A172 (cell line): ENCODE data around the gene ERICH2. TPM values are rescaled to one million over a fixed set of nuclear protein-coding genes. Genes with fewer than 3 reads are reported as not detected.

Experiments
- DNase-seq: peaks from one replicate; pipeline ENCODE4 v3.0.0-alpha.2; 2015; ENCODE audit warnings: low spot score
- total RNA-seq: library from RNA; depleted of rRNA; stranded (reverse); fragments of >200 nt; shearing (Covaris generic); gene quantifications from 2 replicates; pipeline ENCODE4 v1.2.3, GENCODE V29; 2014; rRNA removed

ERICH2 gene
- total RNA-seq, 1 experiment from 2014 or later, result 0.33 TPM

- DNase-seq, result peak; percentile 78
These were observed 72.6 kb downstream of the ERICH2 start for GRCh38 chr2:170842785-170843184.

DNA sequence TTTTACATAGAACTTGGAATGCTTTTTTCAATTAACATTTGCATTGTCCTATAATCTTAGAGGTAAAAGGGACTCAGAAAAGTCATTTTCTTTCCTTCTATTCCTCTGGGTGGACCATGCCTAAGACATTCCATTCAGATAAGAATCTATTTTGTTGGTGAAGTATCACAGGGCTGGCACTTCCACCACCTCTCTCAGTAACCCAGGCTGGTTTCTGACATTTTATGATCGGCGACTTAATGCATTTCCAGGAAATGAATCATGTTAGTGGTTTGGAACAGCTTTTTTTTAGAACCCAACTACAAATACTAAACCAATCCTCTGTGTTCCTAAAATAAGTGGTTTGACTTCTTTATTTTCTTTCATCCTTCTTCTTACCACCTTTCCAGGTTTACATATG is 73.5 kb downstream of the ERICH2 start:
- peak; percentile 88 for DNase-seq

DNA sequence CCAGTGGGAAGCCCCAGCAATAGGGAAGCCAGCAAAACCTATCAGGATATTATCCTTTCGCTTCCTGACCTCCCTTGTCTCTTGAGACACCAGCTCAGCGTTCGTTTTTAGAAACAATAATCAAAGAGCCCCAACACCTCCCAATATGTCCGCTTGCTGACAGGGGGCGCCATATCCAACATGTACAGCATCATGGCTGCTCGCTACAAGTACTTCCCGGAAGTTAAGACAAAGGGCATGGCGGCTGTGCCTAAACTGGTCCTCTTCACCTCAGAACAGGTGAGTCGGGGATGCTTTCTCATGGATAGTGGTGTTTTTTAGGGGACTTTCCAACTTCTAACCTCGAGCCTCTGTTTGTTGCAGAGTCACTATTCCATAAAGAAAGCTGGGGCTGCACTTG is 75.2 kb downstream of the ERICH2 start:
- DNase-seq, result no peak

DNA sequence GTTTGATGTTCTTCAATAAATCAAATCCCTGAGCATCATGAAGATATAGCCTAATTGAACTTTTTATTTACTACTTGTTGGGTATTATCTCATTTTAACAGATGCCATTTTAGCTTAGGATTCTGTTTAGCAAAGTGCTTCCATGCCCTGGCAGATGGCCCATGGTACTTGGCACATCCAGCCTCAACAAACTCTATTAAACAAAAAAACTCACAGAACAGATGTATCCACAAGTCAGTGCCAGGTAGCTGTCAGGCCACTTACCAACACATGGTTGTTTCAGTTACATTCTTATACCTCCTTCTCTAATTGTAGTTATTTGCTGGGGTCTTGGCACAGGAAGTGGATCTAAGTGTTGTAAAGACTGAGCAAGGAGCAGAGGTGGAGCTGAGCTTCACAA is 76.1 kb downstream of the ERICH2 start:
- no peak for DNase-seq

DNA sequence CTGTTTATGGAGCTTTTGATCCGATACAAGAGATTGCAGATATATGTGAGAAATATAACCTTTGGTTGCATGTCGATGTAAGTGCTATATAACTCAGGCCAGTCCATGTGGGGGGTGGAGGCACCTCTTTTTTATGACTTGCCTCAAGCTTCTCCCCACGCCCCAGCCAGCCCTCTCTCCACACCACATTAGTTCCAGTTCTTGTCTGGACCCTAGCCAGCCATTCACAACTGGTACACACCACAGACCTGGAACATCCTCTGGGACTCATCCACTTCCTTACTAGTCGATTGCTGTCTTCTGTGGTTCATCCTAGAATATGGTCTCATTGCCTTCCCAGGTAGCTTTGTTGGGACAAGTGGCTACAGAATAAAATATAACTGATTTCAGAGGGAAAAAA is 77.5 kb downstream of the ERICH2 start:
- no peak for DNase-seq

Other genes starting within 250 kb of the ERICH2 start
- 0.28 and 2.1 TPM in 2 replicates for gene SP5, start 55.0 kb upstream of the ERICH2 start, total RNA-seq
- gene GAD1, start 46.5 kb downstream of the ERICH2 start, total RNA-seq, result 9.9 and 15.2 TPM in 2 replicates
- gene GORASP2, start 158.9 kb downstream of the ERICH2 start, total RNA-seq, result 68.0 and 83.0 TPM in 2 replicates